Loucy (cell line): Measurements from ENCODE around the gene IL1RAPL2.

Source experiments
- H2AFZ ChIP-seq: fragments of 200-600 bp; sonication (generic); 2 replicates; pipeline ENCODE4 v1.6.0; 2016; ENCODE audit warnings: antibody characterized with exemption, mild to moderate bottlenecking, low read length, moderate library complexity
- H3F3A ChIP-seq: fragments of 200-600 bp; 2 replicates; pipeline ENCODE4 v1.6.0; 2016; ENCODE audit warnings: antibody characterized with exemption, low read depth, mild to moderate bottlenecking
- H3K27me3 ChIP-seq: fragments of 200-600 bp; sonication (generic); 2 replicates; pipeline ENCODE4 v1.6.1; 2014; ENCODE audit warnings: low read length, mild to moderate bottlenecking; ENCODE audit not compliant: insufficient read depth, poor library complexity, severe bottlenecking
- H3K36me3 ChIP-seq: fragments of 200-600 bp; sonication (generic); 2 replicates; pipeline ENCODE4 v1.6.1; 2016; ENCODE audit warnings: low read length; ENCODE audit not compliant: insufficient read depth
- H3K4me1 ChIP-seq: fragments of 200-600 bp; sonication (generic); 2 replicates; pipeline ENCODE4 v1.5.1; 2014; ENCODE audit warnings: low read length, mild to moderate bottlenecking; ENCODE audit not compliant: insufficient read depth, poor library complexity, severe bottlenecking
- H3K4me2 ChIP-seq: fragments of 200-600 bp; sonication (generic); 2 replicates; pipeline ENCODE4 v1.6.0; 2014; ENCODE audit warnings: antibody characterized with exemption, low read length, low read depth, mild to moderate bottlenecking; ENCODE audit not compliant: poor library complexity, severe bottlenecking
- H3K4me3 ChIP-seq: fragments of 200-600 bp; sonication (generic); 2 replicates; pipeline ENCODE4 v1.5.1; 2014; ENCODE audit warnings: low read length, mild to moderate bottlenecking, mixed read lengths; ENCODE audit not compliant: poor library complexity, severe bottlenecking
- H3K79me2 ChIP-seq: fragments of 200-600 bp; sonication (generic); 2 replicates; pipeline ENCODE4 v1.6.1; 2014; ENCODE audit warnings: low read length; ENCODE audit not compliant: insufficient read depth
- H3K9ac ChIP-seq: fragments of 200-600 bp; sonication (generic); 2 replicates; pipeline ENCODE4 v1.6.0; 2014; ENCODE audit warnings: mild to moderate bottlenecking, low read depth, low read length, moderate library complexity; ENCODE audit not compliant: poor library complexity, severe bottlenecking
- H3K9me2 ChIP-seq: fragments of 200-600 bp; sonication (generic); replicated peaks from 2 replicates; pipeline ENCODE4 v1.6.1; 2016; ENCODE audit warnings: low read depth, low read length, mixed read lengths
- H3K9me3 ChIP-seq: fragments of 200-600 bp; sonication (generic); 2 replicates; pipeline ENCODE4 v1.6.1; 2014; ENCODE audit warnings: mild to moderate bottlenecking, antibody characterized with exemption, low read length, low read depth; ENCODE audit not compliant: insufficient read depth
- H4K20me1 ChIP-seq: fragments of 200-600 bp; sonication (generic); 2 replicates; pipeline ENCODE4 v1.6.0; 2014; ENCODE audit warnings: antibody characterized with exemption, low read length, mild to moderate bottlenecking; ENCODE audit not compliant: insufficient read depth, poor library complexity, severe bottlenecking
- CTCF ChIP-seq: fragments of 200-600 bp; sonication (generic); conservative IDR thresholded peaks from 2 replicates; pipeline ENCODE4 v1.5.1; 2014; ENCODE audit warnings: mild to moderate bottlenecking, antibody characterized with exemption, low read length
- EZH2phosphoT487 ChIP-seq: fragments of 200-600 bp; IDR thresholded peaks from 2 replicates; pipeline ENCODE4 v1.6.1; 2018; ENCODE audit warnings: antibody characterized with exemption, mild to moderate bottlenecking, moderate library complexity, borderline replicate concordance

Gene IL1RAPL2

DNA sequence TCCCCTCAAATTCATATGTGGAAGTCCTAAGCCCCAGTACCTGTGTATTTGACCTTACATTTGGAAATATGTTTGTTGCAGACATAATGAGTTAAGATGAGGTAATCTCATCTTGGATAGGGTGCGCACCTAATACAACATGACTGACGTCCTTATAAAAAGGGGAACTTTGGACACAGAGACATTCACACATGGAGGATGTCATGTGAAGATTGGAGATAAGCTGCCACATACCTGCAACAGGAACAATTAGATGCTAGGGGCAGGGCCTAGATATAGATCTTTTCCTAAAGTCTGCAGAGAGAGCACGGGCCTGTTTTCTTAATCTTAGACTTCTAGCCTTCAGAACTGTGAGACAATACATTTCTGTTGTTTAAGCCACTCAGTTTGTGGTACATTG, 162.5 kb downstream of the IL1RAPL2 start:
- no peaks in the 10 kb centered on the region for H3K4me1 ChIP-seq

GRCh38 chrX:104742355-104742754, 176.4 kb downstream of the IL1RAPL2 start:
- no peaks in the 10 kb centered on the region for H3K36me3 ChIP-seq
- no peaks in the 10 kb centered on the region for H3K4me1 ChIP-seq
- no peak overlapping the region for H3K4me3 ChIP-seq
- no peaks in the 10 kb centered on the region for H4K20me1 ChIP-seq
- no peak overlapping the region for H2AFZ ChIP-seq
- H3K9me2 ChIP-seq = no peaks in the 10 kb centered on the region
- no peaks in the 10 kb centered on the region for H3K27me3 ChIP-seq
- TF ChIP-seq CTCF (no peak), EZH2phosphoT487 (no peak)
- H3K9me3 ChIP-seq = no peaks in the 10 kb centered on the region
- no peaks in the 10 kb centered on the region for H3F3A ChIP-seq
- H3K79me2 ChIP-seq = no peaks in the 10 kb centered on the region
- no peak overlapping the region for H3K9ac ChIP-seq
- no peak overlapping the region for H3K4me2 ChIP-seq

More for the DNA sequence above, 162.5 kb downstream of the IL1RAPL2 start:
- Histone ChIP-seq H3K36me3 (no peaks in the 10 kb centered on the region), H3K9me3 (no peaks in the 10 kb centered on the region), H3K4me3 (no peak overlapping the region), H3F3A (no peaks in the 10 kb centered on the region), H3K27me3 (no peaks in the 10 kb centered on the region), H3K9ac (no peak overlapping the region), H3K79me2 (no peaks in the 10 kb centered on the region), H2AFZ (no peak overlapping the region), H3K9me2 (no peaks in the 10 kb centered on the region), H4K20me1 (no peaks in the 10 kb centered on the region), H3K4me2 (no peak overlapping the region)
- no peak for TF ChIP-seq EZH2phosphoT487
- no peak for TF ChIP-seq CTCF

DNA sequence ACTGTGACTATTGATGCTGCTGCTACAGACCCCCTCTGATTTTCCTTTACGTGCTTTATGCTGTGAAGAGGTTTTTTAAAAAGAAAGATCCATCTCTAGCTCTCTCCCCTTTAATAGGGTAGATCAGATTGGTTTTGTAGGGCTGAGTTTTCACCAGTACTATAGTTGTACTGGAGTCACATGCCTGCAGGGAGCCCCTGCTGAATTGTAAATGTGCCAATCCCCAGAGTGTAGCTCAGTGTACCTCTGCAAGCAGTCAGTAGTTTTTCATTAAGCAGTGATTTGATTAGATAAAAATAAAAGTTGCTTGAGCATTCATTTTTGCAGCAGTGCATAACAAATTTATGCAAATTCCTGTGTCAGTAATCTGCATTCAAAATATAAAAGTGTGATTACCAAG, 179.2 kb downstream of the IL1RAPL2 start:
- no peaks in the 10 kb centered on the region for H3K27me3 ChIP-seq
- H3K9ac ChIP-seq = no peak overlapping the region
- no peak overlapping the region for H3K4me3 ChIP-seq
- no peak overlapping the region for H2AFZ ChIP-seq
- H3K4me1 ChIP-seq = no peaks in the 10 kb centered on the region
- no peaks in the 10 kb centered on the region for H3F3A ChIP-seq
- no peak overlapping the region for H3K4me2 ChIP-seq
- H3K79me2 ChIP-seq = no peaks in the 10 kb centered on the region
- TF ChIP-seq EZH2phosphoT487 (no peak), CTCF (no peak)
- H3K36me3 ChIP-seq = no peaks in the 10 kb centered on the region
- no peaks in the 10 kb centered on the region for H3K9me3 ChIP-seq
- H3K9me2 ChIP-seq = no peaks in the 10 kb centered on the region
- no peaks in the 10 kb centered on the region for H4K20me1 ChIP-seq
